ENCODE results near the gene TBC1D22A.
"Not testable (repeated sequence)": the region's sequence is repeated elsewhere in the genome, so short reads cannot be mapped to it uniquely, and the experiment has no call there.

TBC1D22A gene

DNA sequence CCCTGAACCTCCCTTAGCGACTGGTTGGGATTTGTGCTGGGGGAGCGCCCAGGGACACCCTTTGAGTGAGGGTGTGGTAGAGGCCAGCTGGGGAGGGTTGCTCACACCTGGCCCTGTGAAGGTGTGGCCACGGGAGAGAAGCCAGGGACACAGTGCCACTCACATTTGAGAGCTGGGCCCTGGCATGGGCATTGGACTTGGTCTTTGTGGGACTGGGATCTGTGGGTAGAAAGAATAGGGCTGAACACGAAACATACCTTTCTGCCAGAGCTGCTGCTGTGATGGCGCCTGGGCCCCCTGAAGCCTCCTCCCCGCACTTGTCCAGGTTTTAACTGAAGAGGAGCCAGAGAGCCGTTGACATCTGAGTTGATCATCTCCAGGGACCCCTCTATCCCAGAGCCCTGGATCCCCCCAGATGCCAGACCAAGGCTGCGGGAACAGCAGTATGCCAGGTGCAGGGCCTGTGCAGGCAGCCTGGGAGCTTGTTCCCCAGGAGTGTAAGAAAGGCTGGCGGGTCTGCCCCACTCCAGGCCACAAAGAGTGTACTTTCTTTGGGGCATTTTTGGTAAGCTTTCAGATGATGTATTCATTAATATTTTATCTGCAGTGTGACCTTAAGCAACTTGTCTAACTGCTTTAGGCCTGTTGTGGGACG is 284.1 kb downstream of the TBC1D22A start:
- DNase-seq (ENCODE audit: low read depth in 2 of 2): no peak

DNA sequence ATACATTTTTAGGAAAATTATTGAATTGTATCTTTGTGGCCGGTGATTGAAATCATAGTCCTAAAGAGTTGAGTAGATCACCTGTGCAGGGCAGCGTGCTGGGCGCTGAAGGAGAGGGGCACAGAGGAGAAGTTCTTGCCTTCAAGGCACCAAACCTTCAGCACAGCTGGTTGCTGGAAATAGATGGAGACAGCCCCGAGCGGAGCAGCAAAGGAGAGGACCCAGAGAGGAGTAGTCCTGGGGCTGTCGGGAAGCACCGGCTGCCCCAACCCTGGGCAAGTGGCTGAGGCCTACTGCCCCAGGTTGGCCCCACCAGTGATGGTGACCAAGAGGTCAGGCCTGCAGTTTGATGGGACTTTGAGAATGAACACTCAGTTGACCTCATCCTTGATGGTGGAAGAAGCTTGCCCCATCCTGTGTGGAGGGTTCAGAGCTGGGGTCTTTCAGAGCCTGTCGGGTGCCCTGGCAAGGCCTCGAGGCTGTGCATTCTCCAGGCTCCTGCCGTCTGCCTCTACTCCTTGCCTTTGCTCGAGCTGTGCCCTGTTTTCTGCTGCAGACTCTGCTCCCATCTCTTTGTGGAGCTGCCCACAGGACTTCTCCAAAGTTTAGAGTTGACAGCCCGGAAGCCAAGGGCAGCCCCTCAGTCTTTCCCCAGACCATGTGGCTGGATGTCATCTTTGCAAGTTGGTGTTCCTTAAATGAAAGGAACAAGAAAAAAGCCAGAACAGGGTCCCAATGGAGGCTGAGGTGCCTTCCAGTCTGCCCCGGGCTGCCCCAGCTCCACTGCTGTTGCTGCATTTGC is 285.1 kb downstream of the TBC1D22A start:
- no peak for DNase-seq (ENCODE audit: low read depth in 2 of 2)

DNA sequence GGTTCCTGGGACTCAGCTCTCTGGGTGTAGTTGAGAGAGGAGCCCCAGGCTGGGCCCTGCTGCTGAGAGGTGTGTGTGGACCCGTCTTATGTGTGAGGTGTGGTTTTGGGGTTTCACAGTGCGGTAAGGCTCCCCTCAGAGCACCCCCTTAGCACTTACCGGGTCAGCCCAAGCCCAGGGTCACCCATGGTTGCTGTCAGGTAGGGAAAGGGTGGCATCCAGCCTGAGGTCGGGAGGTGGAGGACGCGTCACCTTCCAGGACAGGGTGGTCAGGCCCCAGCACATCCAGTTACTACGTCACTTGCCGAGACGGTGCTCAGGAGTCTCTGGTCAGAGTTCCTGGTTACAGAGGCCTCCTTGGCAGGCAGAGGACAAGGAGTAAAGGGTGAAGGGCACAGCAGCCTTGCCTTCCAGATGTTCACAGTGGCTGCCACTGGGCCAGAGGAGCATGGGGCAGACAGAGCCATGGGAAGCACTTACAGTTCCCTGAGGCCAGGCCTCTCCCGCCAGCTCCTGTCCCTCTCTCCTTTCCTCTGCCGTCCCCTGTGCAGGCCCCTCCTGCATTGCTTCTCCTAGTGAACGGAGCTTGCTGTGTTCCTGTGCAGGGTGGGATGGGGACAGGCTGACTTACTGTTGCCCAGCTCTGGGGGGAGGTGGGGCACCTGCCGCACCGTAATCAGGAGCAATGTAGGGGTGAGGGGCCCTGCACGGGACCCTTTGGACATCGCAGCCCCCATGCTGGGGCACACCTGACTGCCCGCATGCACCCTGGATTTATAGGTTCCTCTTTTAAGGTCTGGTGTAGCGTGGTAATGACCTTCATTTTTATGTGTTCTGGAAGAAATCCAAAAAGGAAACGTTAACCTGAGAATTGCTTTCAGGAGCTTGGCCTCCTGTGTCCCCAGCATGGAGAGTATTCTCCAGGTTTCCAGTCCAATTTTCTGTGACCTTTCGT is 285.9 kb downstream of the TBC1D22A start:
- no peak for DNase-seq (ENCODE audit: low read depth in 2 of 2)

DNA sequence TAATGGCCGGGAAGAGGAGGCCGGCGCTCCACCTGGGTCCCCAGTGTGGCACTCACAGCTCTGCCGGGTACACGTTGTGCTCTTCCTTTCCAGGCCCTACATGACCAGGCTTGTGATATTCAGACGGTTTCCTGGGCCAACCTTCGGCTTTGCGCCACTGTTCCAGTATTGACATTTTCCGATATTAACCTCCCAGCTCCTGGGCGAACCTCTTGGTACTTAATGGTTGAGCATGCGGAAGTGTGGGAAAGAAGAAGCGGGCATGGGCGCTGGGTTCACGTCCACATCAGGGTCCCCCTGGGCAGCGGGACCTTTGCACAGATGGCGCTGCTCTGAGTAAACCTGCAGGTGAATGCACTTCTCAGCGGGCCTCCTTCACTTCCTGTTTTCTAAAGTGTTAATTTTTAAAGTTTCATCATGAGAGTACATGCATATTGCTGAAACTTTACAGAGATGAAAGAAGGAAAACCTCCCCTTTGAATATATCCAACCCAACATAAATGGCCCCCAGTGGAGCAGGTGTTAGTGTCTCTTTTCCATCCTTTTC is 286.7 kb downstream of the TBC1D22A start:
- no peak for DNase-seq (ENCODE audit: low read depth in 2 of 2)

DNA sequence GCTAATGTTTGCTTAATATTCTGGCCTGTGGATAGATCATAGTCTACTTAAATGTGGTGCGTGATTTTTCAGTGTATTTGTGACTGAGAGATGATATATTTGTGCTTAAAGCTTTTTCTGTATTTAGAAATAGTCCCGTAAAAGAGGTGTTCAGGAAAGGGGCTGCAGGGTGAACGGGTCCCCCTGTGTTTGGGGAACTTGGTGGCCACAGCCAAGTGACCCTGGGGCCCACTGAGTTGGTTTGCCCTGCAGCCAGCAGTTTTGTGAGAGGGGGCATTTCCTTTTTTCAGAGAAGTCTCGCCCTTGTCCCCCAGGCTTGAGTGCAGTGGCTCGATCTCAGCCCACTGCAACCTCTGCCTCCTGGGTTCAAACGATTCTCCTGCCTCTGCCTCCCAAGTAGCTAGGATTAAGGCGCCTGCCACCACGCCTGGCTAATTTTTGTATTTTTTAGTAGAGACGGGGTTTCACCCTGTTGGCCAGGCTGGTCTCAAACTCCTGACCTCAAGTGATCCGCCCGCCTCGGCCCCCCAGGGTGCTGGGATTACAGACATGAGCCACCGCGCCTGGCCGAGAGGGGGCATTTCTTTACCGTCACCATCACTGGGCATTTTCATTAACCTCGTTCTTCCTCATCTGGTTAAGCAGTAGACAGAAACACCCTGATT is 287.4 kb downstream of the TBC1D22A start:
- DNase-seq (ENCODE audit: low read depth in 2 of 2): not testable (repeated sequence)

DNA sequence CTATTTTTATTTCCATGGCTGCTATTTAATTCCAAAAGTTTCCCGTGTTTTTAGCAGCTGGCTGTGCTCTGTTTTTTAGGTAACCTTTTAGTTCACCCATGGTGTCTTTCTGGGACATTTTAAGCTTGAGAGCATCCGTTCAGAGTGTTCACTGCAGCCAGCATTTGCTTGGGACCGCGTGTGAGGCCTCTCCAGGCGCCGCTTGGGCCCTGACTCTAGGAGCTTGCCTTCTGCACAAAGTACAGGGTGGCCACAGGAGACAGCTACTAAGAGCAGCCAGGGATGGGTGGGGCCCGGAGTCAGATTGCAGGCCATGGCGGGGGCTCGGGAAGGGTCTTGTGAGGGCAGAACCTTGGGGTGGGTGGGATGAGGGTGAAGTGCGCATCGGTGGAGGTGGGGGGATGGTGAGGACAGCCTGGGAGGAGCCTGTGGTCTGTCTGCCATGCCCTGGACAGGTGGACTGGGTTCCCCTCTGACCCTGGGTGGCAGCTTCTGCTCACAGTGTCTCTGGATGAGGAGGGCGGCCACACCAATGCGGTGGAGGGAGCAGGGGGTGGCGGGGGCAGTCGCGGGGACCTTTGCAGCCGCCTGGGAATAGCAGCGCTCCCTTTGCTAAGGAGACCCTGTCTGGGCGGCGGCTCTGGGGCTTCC is 288.1 kb downstream of the TBC1D22A start:
- DNase-seq (ENCODE audit: low read depth in 2 of 2): no peak

DNA sequence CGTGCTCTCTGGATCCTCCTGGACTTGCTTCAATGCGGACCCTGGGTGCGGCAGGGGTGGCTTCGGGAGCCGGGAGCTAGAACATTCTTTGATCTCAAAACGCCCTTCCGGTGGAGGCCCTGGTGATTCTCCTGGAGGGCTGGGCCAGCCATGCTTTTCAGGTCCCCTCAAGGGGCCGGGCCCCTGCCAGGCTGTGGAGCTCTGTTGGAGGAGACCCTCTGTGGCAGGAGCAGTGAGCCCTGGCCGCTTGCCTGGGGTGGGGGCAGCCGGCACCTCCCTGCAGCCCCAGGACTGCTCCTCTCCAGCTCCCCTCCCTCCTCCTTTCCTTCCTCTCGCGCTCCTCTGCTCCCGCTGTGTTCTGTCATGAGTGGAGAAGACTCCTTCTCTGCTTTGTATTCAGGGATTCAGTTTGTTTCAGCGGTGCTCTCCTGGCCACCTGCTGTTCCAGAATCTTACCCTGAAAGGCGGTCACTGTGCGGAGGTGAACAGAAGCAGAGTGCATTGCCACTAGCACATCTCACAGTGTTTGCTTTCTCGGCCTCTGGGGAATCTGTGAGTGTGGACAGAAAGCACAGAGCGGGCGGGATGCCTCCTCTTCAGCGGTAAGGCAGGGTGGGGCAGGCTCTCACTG is 289.1 kb downstream of the TBC1D22A start:
- no peak for DNase-seq (ENCODE audit: low read depth in 2 of 2)

DNA sequence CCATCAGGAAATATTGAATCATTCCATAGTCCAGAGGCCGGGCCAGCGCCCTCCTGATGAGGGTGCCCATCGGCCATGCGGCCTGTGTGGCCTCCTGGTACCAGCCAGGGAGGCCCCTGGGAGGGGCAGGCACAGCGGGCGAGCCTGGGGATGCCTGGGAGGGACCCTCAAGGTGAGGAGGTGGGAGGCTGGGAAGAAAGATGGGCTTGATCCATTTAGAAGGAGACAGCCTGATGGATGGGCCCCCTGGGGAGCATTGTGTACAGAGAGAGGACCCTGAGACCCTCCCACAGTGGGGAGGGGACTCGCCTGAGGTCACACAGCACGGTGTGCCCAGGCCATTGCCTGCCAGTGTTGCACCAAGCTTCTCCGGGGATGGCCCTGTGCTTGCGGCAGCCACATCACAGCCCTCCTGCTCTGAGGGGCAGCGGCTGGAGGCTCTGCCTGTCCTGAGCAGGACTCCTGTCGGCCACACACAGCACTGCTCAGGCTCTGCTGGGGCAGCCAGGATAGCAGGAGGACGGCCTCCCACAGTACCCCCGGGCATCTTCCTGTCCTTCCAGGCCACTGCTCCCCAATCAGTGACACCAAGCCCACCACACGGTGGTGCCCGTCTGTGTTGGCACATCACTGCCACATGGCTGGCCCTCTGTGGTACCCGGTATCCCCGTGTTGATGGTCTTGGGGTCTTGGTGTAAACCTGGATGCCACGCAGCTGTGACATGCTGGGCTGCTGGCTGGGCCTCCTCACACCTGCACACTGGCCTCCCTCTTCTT is 290.0 kb downstream of the TBC1D22A start:
- DNase-seq (ENCODE audit: low read depth in 2 of 2): no peak

DNA sequence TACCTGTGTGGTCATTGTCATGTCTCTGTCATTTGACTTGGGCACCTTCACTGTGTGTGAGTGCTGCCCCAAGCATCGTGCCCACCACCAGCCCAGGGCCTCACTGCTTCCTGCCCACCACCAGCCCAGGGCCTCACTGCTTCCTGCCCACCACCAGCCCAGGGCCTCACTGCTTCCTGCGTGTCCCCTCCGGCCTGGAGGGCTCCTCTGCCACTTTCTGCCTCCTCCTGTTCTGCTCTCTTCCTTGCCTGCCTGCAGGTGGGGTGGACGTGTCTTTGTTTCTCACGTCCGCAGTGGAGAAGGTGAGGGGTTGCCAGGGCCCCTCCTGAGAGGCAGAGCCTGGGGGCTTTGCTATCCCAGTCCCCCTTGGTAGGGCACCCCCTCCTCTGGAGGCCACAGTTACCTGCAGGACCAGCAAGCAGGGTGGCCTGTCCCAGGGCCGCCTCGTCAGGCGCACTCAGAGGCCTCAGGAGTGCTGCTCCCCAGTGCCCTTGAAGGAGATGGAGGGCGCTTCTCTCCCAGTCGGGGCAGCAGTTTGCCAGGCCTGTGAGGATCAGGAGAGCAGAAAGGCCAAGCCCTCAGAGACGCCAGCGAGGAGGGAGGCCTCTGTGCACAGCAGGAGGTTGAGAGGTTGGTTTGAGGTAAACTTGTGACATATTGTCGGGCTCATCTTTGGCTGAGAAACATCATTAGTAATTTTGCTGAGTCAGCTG is 290.7 kb downstream of the TBC1D22A start:
- DNase-seq (ENCODE audit: low read depth in 2 of 2): no peak

DNA sequence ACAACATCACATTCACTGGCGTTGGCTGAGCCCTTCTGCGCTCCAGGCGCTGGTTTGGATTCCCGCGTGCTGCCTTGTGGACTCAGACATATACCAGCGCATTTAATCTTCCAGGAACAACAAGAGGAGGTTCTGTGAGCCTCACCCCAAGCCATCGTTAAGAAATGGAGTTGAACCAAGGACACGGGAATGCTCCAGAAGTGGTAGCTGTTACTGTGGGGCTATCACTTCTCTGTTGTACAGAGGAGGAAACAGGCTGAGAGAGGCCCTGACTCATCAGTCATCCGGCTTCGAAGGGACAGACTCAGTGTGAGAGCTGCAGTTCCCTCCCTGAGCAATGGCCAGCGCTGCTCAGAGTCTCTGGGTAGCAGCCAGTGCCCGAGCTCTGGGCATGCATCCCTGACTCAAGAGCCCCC is 291.3 kb downstream of the TBC1D22A start:
- DNase-seq (ENCODE audit: low read depth in 2 of 2): no peak

DNA sequence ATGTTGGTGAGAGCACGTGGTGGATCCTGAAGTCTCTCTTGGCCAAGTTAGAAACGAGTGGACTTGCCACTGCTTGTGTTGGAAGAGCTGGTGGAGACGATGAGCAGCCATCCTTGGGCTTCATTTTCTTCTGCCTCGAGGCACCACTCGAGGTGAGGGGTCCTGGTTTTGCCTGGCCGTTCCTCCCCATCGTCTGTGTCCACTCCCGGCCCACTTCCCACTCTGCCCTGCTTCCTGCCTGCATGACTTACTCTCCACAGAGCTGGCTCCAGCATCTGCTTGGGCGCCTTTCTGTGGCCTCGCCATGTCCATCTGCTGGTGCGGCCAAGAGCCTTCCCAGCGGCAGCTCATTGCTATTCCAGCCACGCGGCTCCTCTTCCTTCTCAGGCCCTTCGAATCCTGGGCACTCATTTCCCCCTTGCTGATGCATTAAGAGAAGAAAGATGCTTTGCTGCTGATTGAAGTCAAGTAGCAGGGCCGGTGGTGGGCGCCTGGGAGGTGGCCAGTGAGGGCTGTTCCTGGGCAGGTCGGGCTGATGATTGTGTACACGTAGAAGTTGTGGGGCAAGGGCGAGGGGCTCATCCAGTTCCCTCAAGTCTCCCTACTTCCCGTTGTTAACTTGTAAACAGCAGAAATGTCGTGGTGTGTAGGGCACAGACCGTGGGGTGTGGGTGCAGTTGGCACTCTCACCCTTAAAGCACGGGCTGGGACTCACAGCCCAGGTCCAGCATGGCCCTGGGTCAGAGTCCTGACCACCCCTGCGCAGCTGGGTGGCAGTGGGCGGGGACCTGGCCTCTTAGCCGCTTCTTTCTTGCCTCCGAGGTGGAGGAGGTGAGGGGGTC is 292.0 kb downstream of the TBC1D22A start:
- no peak for DNase-seq (ENCODE audit: low read depth in 2 of 2)

DNA sequence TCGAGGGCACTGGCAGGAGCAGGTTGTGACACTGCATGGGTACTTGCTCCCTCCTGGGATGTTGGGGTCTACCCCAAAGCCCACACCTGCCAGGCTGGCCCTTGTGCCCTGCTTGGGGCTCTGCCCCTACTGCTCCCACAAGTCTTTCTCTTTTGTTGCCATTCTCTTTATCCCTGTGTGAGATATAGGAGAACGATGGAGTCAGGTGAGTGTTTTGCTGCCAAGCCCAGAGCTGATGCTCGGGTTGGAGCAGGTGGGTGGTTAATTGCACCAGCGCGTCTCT is 292.6 kb downstream of the TBC1D22A start:
- DNase-seq (ENCODE audit: low read depth in 2 of 2): no peak

DNA sequence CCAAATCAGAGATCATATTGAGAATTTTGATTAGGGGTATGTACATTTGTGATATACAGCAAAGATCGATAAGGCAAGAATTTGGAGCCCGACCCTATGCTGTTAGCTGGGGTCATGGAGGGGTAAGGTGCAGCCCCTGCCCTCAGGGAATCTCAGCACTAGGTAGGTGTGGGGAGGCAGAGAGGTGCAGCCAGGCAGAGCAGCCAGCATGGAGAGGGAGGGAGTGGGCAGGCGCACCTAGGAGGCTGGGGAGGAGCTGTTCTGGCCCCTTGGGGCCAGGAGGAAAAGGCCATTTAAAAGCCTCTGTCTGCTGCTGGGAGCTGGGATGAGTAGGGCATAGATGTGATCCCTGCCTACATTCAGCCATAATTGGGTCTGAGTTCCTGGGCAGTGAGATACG is 293.0 kb downstream of the TBC1D22A start:
- DNase-seq (ENCODE audit: low read depth in 2 of 2): no peak

DNA sequence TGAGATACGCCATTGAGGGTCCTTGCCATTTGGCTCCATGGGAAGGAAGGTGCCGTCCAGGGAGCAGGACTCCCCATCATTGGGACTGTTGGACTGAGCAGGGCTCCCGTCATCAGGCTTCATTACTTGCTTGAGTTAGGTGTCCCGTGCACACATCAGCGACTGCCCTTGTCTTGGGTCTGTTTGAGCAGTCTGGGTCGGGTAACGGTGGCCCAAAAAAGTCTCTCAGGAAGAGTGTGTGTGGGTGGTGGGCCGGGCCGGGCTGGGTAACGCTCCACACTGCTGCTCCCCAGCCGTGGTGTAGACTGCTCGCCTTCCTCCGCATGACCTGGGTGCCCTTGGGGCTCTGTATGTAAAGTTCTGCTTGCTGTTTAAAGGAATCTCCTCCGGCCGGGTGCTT is 293.5 kb downstream of the TBC1D22A start:
- DNase-seq (ENCODE audit: low read depth in 2 of 2): no peak

DNA sequence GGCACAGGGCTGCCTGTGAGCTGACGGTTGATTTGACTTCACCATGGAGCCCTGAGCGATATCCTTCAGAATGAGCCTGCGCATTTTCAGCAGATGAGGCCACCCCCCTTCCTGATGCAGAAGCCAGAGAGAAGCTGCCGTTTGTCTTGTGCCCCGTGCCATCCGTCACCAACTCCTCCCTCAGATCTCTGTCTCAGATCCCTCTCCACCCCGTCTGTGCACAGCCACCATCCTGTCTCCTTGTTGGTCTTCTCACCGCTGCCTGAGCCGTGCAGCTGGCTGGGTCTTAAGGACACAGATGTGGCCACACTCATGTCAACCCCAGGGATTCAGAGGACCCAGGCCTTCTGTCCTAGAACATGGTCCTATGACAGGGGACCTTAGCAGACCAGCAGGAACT is 293.9 kb downstream of the TBC1D22A start:
- no peak for DNase-seq (ENCODE audit: low read depth in 2 of 2)

DNA sequence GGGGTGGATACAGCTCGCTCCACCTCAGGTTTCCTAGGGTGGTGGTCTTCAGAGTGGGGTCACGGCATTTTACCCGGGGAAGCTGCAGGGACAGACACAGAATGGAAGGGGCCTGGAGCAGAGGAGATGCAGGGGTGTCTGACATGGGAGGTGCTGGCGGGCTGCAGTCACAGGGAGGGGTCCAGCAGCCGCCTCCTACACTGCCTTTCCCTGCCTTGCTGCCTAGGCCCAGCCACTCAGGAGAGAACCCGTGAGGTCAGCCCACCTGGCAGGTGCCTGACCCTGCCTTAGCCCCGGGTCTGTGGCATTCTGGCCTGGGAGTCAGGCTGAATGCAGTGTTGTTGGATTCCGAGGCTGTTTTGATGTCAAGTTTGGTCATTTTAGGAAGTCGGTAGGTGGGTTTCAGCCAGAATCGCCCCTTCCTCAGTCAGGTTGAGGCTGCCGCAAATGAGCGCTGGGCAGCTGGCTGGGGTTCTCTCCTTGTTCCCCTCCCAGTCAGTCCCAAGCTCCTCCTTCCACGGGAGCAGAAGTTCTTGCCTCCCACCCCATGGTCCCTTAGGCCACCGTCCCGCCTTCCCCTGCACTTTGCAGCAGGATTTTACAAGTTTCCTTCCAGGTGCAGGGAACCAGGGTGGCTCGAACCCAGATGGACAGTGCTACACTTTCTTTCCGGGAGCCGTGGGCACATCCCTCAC is 294.5 kb downstream of the TBC1D22A start:
- DNase-seq (ENCODE audit: low read depth in 2 of 2): no peak

DNA sequence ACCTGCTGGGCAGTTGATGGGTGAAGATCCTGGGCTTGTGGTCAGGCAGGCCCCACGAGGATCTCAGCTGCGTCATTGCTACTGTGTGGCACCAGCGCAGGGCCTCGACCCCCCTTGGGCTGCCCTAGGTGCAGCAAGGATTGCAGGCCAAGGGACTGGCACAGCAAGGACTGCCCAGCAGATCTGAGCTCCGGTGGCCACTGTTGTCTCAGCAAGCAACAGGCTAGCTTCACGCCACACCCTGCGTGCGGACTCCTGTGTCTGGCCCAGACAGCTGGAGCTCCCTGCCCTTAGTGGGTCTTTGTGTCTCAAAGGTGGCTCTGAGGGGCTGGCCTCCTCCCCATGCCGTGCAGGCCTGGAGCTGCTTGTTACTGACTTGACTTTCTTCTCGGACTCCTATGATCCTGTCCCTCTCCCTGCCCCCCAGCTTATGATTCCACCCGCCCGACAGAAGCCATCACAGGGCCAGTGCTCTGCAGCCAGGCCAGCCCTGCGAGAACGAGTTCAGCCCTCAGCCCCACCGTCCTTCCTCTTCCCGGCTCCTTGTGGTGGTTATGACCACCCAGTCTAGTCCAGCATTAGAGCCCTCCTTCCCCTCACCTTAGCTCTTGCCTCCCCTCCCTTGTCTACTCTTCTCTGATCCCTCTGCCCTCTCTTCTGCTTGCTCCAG is 295.6 kb downstream of the TBC1D22A start:
- DNase-seq (ENCODE audit: low read depth in 2 of 2): no peak

Measured in stimulated activated CD4-positive, alpha-beta T cell treated with anti-CD3 and anti-CD28 coated beads, Interleukin-12 subunit alpha, Interleukin-12 subunit beta, amount 100 ng/mL, for 24 hours (primary cell).